Myometrial cell (primary cell): Measurements from ENCODE around the gene CDC7. TPM values are rescaled to one million over a fixed set of nuclear protein-coding genes. Genes with fewer than 3 reads are reported as not detected.

Experiments
- total RNA-seq: library from RNA; depleted of rRNA; stranded (reverse); fragments of >200 nt; gene quantifications from 2 replicates; pipeline ENCODE4 v1.2.3, GENCODE V29; 2015

Gene CDC7
- 8.9 and 9.0 TPM in 2 replicates for total RNA-seq

GRCh38 chr1:91500756-91501522 is at the start of gene CDC7:
TSS of gene CDC7 (plus strand) at chr1:91500851. CDS start at chr1:91501717, 866 bp downstream.

Other genes starting within 250 kb of the CDC7 start
- not detected in 2 replicates for gene HFM1, start 96.0 kb upstream of the CDC7 start, total RNA-seq